Stimulated activated CD8-positive, alpha-beta memory T cell treated with anti-CD3 and anti-CD28 coated beads, Interleukin-15, amount 100 ng/mL, for 1 hour (primary cell): ENCODE results near the gene ARSD.
"Not testable (repeated sequence)": the region's sequence is repeated elsewhere in the genome, so short reads cannot be mapped to it uniquely, and the experiment has no call there.

Experiments
- DNase-seq: peaks from one replicate; pipeline ENCODE4 v3.0.0-alpha.2; 2020; ENCODE audit warnings: low read depth

Gene ARSD

GRCh38 chrX:2933125-2933900 is 4.2 kb upstream of the ARSD start:
- no peak for DNase-seq

- no peak for DNase-seq
Measured at GRCh38 chrX:2931612-2932011, 2.5 kb upstream of the ARSD start.

- DNase-seq: no peak
Measured at GRCh38 chrX:2931155-2931554, 2.0 kb upstream of the ARSD start.

- DNase-seq: no peak
Measured at GRCh38 chrX:2928191-2928582, 952 bp downstream of the ARSD start.

GRCh38 chrX:2926664-2927275 is 2.4 kb downstream of the ARSD start:
- DNase-seq: no peak

DNA sequence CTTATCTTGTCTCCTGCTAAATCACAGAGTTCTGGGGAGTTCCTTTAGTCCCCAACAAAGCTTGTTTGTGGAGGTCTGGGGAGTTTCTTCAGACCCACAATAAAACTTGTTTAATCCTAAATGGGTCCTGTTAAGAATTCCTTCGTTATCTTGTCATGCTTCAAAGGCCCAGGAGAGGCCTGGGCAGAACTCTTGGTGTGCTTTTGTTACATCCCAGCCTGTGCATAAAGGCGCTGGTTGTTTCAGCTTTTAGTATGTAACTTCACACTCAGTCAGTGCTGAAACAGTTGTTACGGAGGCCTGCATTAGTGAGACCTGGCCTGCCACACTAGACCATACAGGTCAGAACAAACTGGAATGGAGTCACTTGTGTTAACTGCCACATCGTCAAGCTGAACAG is 2.9 kb downstream of the ARSD start:
- DNase-seq: not testable (repeated sequence)

GRCh38 chrX:2924151-2924550 is 5.0 kb downstream of the ARSD start:
- no peak for DNase-seq

DNA sequence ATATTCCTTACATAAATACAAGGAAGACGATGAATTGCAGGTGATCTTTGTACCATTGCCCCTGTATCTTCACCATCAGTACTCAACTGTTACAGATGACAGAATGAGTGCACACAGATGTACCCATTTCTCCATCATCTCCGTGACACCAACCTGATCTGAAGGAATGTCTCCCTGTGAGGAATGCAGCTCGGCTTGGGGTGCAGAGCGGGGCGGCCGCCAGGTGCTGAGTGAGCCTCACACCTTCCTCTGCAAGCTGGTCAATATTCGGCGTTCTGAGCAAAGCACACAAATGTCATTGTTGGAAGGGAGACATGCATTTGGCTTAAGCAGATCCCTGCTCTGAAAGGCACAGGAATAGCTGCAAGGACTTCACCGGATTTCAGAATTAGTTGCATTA is 7.4 kb downstream of the ARSD start:
- no peak for DNase-seq

- DNase-seq: no peak
Measured at GRCh38 chrX:2921193-2921592, 7.9 kb downstream of the ARSD start.

GRCh38 chrX:2917767-2918166 is 11.4 kb downstream of the ARSD start:
- no peak for DNase-seq

- no peak for DNase-seq
Measured at GRCh38 chrX:2913118-2913517, 16.0 kb downstream of the ARSD start.

DNA sequence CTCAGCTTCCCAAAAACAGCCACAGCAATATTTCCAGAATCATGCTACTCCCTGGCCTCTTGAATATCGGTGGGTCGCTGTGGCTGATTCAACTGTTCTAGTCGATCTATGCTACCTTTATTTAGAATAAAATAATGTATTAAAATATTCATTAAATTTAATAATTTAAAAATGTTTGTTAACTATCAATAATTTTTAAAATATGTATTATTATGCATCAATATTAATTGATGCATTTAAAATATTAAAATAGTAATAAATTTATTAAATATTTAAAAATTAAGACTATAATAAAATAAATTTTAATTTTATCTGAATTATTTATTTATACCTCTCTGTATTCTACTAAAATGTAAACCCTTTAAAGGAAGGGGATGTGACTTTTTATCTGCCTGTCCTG is 19.0 kb downstream of the ARSD start:
- DNase-seq: no peak

DNA sequence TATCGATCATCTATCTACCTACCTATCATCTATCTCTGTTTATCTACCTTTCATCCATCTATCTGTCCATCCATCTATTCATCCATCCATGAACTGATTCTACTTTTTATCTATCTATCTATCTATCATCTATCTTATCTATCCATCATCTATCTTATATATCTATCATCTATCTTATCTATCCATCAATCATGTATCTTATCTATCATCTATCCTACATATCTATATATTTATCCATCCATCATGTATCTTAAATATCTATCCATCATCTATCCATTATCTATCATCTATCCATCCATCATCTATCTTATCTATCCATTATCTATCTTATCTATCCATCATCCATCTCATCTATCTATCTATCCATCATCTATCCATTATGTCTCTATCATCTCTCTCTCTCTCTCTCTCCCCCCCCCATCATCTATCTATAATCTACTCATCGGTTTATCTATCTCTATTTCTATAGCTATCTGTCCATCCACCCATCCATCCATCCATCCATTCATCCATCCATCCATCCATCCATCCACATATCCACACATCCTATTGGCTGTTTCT is 20.9 kb downstream of the ARSD start:
- DNase-seq: no peak

DNA sequence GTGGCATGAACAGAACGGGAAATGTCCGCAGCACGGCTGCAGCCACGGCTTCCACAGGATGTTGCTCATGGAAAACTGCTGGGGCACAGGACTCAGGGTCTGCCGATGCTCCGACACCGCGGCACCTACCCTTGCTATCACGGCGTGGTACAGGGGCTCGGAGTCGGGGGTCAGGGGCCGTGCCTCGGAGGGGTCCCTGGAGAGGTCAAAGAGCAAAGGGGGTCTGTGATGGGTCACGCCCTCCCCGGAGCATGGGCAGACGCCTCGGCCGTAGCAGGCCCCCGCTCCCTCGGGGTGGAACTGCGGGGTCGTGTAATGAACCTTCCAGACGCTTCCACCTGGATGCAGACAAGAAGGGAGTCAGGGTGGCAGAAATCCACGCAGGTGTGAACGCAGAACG is 21.8 kb downstream of the ARSD start:
- no peak for DNase-seq

DNA sequence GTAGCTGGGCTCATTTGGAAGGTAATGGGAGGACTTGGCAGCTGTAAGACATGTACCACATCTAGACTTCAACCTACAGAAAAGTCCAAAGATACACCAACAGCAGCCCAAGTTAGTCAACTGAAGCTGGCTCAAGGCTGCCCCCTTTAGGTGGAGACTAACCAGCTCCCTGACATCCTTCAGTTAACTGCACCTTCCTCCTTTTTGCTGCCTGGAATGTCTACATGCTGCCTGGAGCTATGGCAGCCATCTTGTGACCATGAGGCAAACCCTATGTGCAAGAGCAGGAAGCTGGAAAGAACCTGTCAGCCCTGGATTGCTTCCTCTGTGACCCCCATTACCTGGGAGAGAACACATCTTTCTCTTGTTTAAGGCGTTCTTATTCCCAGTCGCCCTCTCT is 25.8 kb downstream of the ARSD start:
- no peak for DNase-seq

DNA sequence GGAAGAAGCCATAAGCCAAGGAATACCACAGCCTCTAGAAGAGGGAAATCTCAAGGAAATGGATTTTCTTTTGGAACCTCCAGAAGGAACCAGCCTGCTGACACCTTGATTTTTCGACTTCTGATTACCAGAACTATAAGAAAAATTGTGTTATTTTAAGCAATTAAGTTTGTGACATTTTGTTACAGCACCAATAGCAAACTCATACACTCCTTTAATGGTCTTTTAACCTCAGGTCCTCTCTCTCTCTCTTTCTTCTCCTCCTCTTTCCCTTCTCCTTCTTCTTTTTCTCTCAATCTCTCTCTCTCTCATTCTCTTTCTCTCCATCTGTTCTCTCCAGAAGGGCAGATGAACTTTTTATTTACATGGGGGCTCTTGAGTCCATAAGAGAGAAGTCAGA is 26.3 kb downstream of the ARSD start:
- DNase-seq: no peak

- DNase-seq: no peak
Measured at GRCh38 chrX:2901367-2902036, 27.6 kb downstream of the ARSD start.

- DNase-seq: no peak
Measured at GRCh38 chrX:2898846-2899512, 30.2 kb downstream of the ARSD start.

GRCh38 chrX:2897690-2898623 is 31.2 kb downstream of the ARSD start:
- DNase-seq: not testable (repeated sequence)

DNA sequence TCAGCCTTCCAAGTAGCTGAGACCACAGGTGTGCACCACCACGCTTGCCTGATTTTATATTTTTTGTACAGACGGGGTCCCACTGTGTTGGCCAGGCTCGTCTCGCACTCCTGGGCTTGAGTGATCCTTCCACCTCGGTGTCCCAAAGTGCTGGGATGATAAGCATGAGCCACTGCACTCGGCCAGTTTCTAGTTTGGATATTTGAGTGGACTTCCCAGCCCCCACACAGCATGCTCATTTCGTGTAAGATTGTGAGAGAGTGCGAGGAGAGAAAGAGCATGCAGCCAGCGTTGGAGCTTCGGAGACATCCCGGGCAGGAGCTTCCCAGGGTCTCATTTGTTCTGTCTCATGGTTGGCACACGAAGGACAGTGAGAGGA is 31.8 kb downstream of the ARSD start:
- DNase-seq: no peak

DNA sequence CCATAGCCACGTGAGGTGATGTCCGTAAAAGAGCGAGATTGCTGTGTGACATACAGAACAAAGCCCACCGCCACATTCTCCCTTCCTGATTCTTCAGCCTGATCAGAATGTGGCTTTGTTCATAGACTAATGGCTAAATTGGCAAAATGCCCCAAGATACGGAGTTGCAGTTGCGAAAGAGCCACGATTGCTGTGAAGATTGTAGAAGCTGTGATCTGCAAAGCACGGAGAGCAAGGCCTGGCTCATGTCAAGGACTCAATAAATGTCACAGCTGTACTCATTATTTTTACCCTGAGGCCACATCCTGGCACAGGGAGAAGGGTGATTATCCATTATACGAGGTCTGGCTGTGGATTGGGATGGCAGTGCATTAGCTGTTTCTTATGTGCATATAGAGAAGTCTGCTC is 34.2 kb downstream of the ARSD start:
- no peak for DNase-seq
